OCI-LY7 (cell line): Measurements from ENCODE around the gene PUM1. TPM values are rescaled to one million over a fixed set of nuclear protein-coding genes. Genes with fewer than 3 reads are reported as not detected.

Experiments
- BruUV-seq: library from RNA; stranded (reverse); fragments of 400-500 nt; replicated peaks from 2 replicates; lab custom pipeline; 2021; lab: Mats Ljungman, UMichigan
- CTCF ChIA-PET: fragments of 300-600 bp; sonication (Branson Sonifier 250); formaldehyde crosslinking; loops from one replicate; lab custom pipeline; 2022; ENCODE audit warnings: antibody characterized with exemption; ENCODE audit not compliant: unreplicated experiment; lab: Charles Lee
- POLR2A ChIA-PET: fragments of 300-600 bp; sonication (Branson Sonifier 250); formaldehyde crosslinking; loops from one replicate; lab custom pipeline; 2022; ENCODE audit warnings: antibody characterized with exemption; lab: Charles Lee
- DNase-seq: peaks from one replicate; pipeline ENCODE4 v3.0.0-alpha.2; 2015; ENCODE audit warnings: low spot score
- H2AFZ ChIP-seq: fragments of 200-600 bp; sonication (generic), shearing (Covaris generic); 2 replicates; pipeline ENCODE4 v1.6.1; 2014; ENCODE audit warnings: mild to moderate bottlenecking, antibody characterized with exemption, low read length, moderate library complexity
- H3K27ac ChIP-seq: fragments of 200-600 bp; sonication (generic); 2 replicates; pipeline ENCODE4 v1.5.1; 2014; ENCODE audit warnings: mixed run types, low read depth, mild to moderate bottlenecking, moderate library complexity, low read length, inconsistent platforms; ENCODE audit not compliant: poor library complexity, severe bottlenecking
- H3K36me3 ChIP-seq: fragments of 200-600 bp; sonication (generic); 2 replicates; pipeline ENCODE4 v1.6.1; 2014; ENCODE audit warnings: mild to moderate bottlenecking, antibody characterized with exemption, low read length, moderate library complexity, mixed read lengths; ENCODE audit not compliant: insufficient read depth
- H3K4me1 ChIP-seq: fragments of 200-600 bp; sonication (generic); 2 replicates; pipeline ENCODE4 v1.5.1; 2014; ENCODE audit warnings: mild to moderate bottlenecking, low read length; ENCODE audit not compliant: insufficient read depth, poor library complexity, severe bottlenecking
- H3K4me2 ChIP-seq: fragments of 200-600 bp; sonication (generic); 2 replicates; pipeline ENCODE4 v1.6.1; 2014; ENCODE audit warnings: mild to moderate bottlenecking, low read length
- H3K4me3 ChIP-seq: fragments of 200-600 bp; sonication (generic); 2 replicates; pipeline ENCODE4 v1.5.1; 2014; ENCODE audit warnings: mild to moderate bottlenecking, low read depth, low read length; ENCODE audit not compliant: poor library complexity, severe bottlenecking
- H3K79me2 ChIP-seq: fragments of 200-600 bp; sonication (generic); 2 replicates; pipeline ENCODE4 v1.6.1; 2016; ENCODE audit warnings: low read depth, mild to moderate bottlenecking, low read length, moderate library complexity, mixed read lengths; ENCODE audit not compliant: insufficient read depth
- H3K9me2 ChIP-seq: fragments of 200-600 bp; sonication (generic); 2 replicates; pipeline ENCODE4 v1.6.1; 2016; ENCODE audit warnings: mild to moderate bottlenecking, low read length, mixed read lengths; ENCODE audit not compliant: insufficient read depth
- H3K9me3 ChIP-seq: fragments of 200-600 bp; sonication (generic); 2 replicates; pipeline ENCODE4 v1.6.1; 2014; ENCODE audit warnings: mild to moderate bottlenecking, mixed run types, low read length, mixed read lengths
- H4K20me1 ChIP-seq: fragments of 200-600 bp; sonication (generic); 2 replicates; pipeline ENCODE4 v1.6.1; 2014; ENCODE audit warnings: mild to moderate bottlenecking, antibody characterized with exemption, low read length, moderate library complexity, mixed read lengths; ENCODE audit not compliant: insufficient read depth
- EZH2phosphoT487 ChIP-seq: fragments of 200-600 bp; sonication (generic); IDR thresholded peaks from 2 replicates; pipeline ENCODE4 v1.6.1; 2018; ENCODE audit warnings: low read depth, borderline replicate concordance, mild to moderate bottlenecking, mixed run types, antibody characterized with exemption, low read length, moderate library complexity, mixed read lengths
- intact Hi-C: fragments of 100-400 bp; cut with micrococcal nuclease; formaldehyde crosslinking; loops from one replicate; pipeline ENCODE4 v1.10.0; 2022; ENCODE audit not compliant: unreplicated experiment
- total RNA-seq, 2 experiments: library from RNA; depleted of rRNA in 1 of 2; stranded (reverse); fragments of >200 nt in 1 of 2; shearing (Covaris generic) in 1 of 2; gene quantifications; 2 replicates each; pipeline ENCODE4 v1.2.3, GENCODE V29; 2014 to 2022
- TF ChIP-seq, protein P1 (sequence below): fragments of 200-600 bp; sonication (generic); conservative IDR thresholded peaks from 2 replicates; pipeline ENCODE4 v1.5.1; 2014; ENCODE audit warnings: mild to moderate bottlenecking, antibody characterized with exemption, low read length, moderate library complexity, mixed read lengths

PUM1 gene
- total RNA-seq, 2 experiments from 2014 or later: 52.0 to 97.5 TPM

DNA sequence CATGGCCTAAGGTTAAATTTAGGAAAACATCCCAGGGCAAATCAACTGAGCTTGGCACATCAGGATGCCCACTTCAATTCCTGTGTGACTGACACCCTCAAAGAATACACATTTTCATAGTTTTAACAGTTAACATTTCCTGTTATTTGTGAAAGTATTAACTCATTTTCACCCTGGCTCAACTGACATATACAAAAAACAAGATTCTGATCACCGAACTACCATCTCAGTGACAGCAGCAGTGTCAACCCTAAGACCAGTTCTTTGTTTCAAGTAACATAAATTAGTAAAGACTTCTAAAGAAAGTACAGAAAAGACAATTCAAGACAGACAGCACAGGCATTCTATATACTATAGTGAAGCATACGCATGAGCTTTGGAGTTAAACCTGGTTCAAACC, 88.0 kb downstream of the PUM1 start:
- no peak for TF ChIP-seq EZH2phosphoT487
- TF ChIP-seq, protein P1, sequence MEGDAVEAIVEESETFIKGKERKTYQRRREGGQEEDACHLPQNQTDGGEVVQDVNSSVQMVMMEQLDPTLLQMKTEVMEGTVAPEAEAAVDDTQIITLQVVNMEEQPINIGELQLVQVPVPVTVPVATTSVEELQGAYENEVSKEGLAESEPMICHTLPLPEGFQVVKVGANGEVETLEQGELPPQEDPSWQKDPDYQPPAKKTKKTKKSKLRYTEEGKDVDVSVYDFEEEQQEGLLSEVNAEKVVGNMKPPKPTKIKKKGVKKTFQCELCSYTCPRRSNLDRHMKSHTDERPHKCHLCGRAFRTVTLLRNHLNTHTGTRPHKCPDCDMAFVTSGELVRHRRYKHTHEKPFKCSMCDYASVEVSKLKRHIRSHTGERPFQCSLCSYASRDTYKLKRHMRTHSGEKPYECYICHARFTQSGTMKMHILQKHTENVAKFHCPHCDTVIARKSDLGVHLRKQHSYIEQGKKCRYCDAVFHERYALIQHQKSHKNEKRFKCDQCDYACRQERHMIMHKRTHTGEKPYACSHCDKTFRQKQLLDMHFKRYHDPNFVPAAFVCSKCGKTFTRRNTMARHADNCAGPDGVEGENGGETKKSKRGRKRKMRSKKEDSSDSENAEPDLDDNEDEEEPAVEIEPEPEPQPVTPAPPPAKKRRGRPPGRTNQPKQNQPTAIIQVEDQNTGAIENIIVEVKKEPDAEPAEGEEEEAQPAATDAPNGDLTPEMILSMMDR: no peak
- Histone ChIP-seq H4K20me1 (peaks cover 11% of the 10 kb centered on the region), H3K27ac (no peak overlapping the region), H3K79me2 (peaks cover 20% of the 10 kb centered on the region; the same call in 1 of the 2 replicates), H3K4me2 (no peak overlapping the region), H3K9me3 (no peaks in the 10 kb centered on the region), H3K36me3 (peaks cover 91% of the 10 kb centered on the region), H2AFZ (no peak overlapping the region), H3K9me2 (no peaks in the 10 kb centered on the region), H3K4me3 (no peak overlapping the region), H3K4me1 (peaks cover 20% of the 10 kb centered on the region)
- ChIA-PET POLR2A (interaction anchor here (0.8 kb wide), 1 partner anchor 16 kb away, joined by 3 read pairs; no protein-coding TSS in a partner anchor), CTCF (no interaction called here)
- intact Hi-C loops: no loop called here
- no peak for DNase-seq
- BruUV-seq: no TSS peak

DNA sequence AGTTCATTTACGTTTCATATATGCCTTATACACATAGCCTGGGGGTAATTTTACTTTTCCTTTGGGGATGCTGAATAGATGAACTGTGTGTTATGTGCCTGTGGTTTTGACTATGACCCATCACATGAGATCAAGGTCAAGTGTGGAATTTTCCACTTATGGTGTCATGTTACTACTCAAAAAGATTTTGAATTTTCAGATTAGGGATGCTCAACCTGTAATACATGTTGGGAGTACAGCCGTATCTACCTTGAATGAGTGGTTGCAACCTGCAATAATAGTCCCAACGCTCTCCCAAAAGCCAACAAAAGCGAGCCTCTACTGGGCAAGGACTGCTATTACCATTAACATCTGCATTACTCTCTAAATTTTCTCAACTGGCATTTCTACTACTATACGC, 88.4 kb downstream of the PUM1 start:
- Histone ChIP-seq H2AFZ (no peak overlapping the region), H3K79me2 (peaks cover 16% of the 10 kb centered on the region; the same call in 1 of the 2 replicates), H3K9me2 (no peaks in the 10 kb centered on the region), H3K36me3 (peaks cover 87% of the 10 kb centered on the region), H3K9me3 (no peaks in the 10 kb centered on the region), H3K27ac (no peak overlapping the region), H3K4me2 (no peak overlapping the region), H4K20me1 (peaks cover 7% of the 10 kb centered on the region; the same call in 1 of the 2 replicates), H3K4me1 (peaks cover 20% of the 10 kb centered on the region), H3K4me3 (no peak overlapping the region)
- ChIA-PET CTCF (no interaction called here), POLR2A (interaction anchor here (0.8 to 1.2 kb wide), 2 partner anchors 16 to 26 kb away, joined by 3 read pairs; no protein-coding TSS in a partner anchor)
- no TSS peak for BruUV-seq
- intact Hi-C loops: no loop called here
- DNase-seq: no peak
- TF ChIP-seq, protein P1: peak; percentile 51
- no peak for TF ChIP-seq EZH2phosphoT487

DNA sequence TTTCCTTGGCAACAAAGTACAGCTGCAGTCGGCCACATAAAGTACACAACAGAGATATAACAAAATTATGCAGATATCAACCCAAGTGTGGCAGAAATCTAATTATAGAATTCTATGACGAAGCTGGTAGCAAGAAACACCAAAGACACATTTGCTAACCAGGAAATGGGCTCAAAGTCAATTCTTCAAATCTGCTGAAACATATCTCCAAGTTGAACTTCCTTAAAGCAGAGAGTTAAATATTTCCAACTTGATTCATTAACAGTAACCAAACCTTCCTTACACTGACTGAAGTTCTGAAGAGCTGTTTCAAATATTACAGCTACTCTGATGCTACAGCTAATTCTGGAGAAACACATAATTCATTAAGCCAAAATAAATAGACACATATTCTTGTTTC, 89.4 kb downstream of the PUM1 start:
- Histone ChIP-seq H2AFZ (no peak overlapping the region), H3K79me2 (peaks cover 16% of the 10 kb centered on the region; the same call in 1 of the 2 replicates), H3K36me3 (peaks cover 88% of the 10 kb centered on the region), H3K4me2 (peak overlapping the region; percentile 43; the same call in 1 of the 2 replicates), H3K9me3 (no peaks in the 10 kb centered on the region), H3K9me2 (no peaks in the 10 kb centered on the region), H3K4me1 (peaks cover 20% of the 10 kb centered on the region), H3K27ac (peak overlapping the region; percentile 26), H4K20me1 (peaks cover 13% of the 10 kb centered on the region; the same call in 1 of the 2 replicates), H3K4me3 (no peak overlapping the region)
- ChIA-PET POLR2A (interaction anchor here (0.7 to 1.2 kb wide), 3 partner anchors 26 to 1068 kb away, joined by 3 read pairs; no protein-coding TSS in a partner anchor), CTCF (no interaction called here)
- no peak for TF ChIP-seq EZH2phosphoT487
- TF ChIP-seq, protein P1: no peak
- BruUV-seq: no TSS peak
- intact Hi-C loops: no loop called here
- peak; percentile 27 for DNase-seq
